Large intestine (tissue), 1 donor: ENCODE results near the gene CNFN. TPM values are rescaled to one million over a fixed set of nuclear protein-coding genes. Genes with fewer than 3 reads are reported as not detected.

ENCODE experiments used
- polyA plus RNA-seq: library from polyadenylated mRNA; unstranded; fragments of 120-200 nt; gene quantifications from one replicate; pipeline ENCODE4 v1.2.1, GENCODE V29; 2013

Gene CNFN
- polyA plus RNA-seq, 1 donor, result 13.5 TPM

Other genes starting within 250 kb of the CNFN start
- 30.7 TPM for gene DEDD2, start 172.6 kb downstream of the CNFN start, polyA plus RNA-seq
- 9.3 TPM for gene ZNF526, start 170.0 kb downstream of the CNFN start, polyA plus RNA-seq
- gene GSK3A, start 147.7 kb downstream of the CNFN start, polyA plus RNA-seq, result 70.8 TPM
- gene ERF, start 135.2 kb downstream of the CNFN start, polyA plus RNA-seq, result 70.3 TPM
- gene CIC, start 121.0 kb downstream of the CNFN start, polyA plus RNA-seq, result 43.4 TPM
- gene PRR19, start 88.2 kb downstream of the CNFN start, polyA plus RNA-seq, result 0.91 TPM
- 35.3 TPM for gene PAFAH1B3, start 87.7 kb downstream of the CNFN start, polyA plus RNA-seq
- gene TMEM145, start 77.0 kb downstream of the CNFN start, polyA plus RNA-seq, result 3.3 TPM
- gene MEGF8, start 64.7 kb downstream of the CNFN start, polyA plus RNA-seq, result 23.9 TPM
- 13.9 TPM for gene LIPE, start 37.1 kb upstream of the CNFN start, polyA plus RNA-seq
- 0.07 TPM for gene CXCL17, start 52.6 kb upstream of the CNFN start, polyA plus RNA-seq
- gene CEACAM1, start 138.2 kb upstream of the CNFN start, polyA plus RNA-seq, result 82.0 TPM
- gene CEACAM8, start 204.6 kb upstream of the CNFN start, polyA plus RNA-seq, result 0.03 TPM